ENCODE measurements around the gene SUSD2.
"Not testable (repeated sequence)": the region's sequence is repeated elsewhere in the genome, so short reads cannot be mapped to it uniquely, and the experiment has no call there.

- not testable (repeated sequence) for TF ChIP-seq CTCF, POLR2A (IDR thresholded peaks at IDR 0.05)
Measured at GRCh38 chr22:24203856-24204255, 22.6 kb downstream of the SUSD2 start.

Measured in Peyer's patch (tissue), 4 donors.